HG03039 (cell line): ENCODE measurements around the gene ZC3H4.
"Not testable (repeated sequence)": the region's sequence is repeated elsewhere in the genome, so short reads cannot be mapped to it uniquely, and the experiment has no call there.

ENCODE experiments used
- ATAC-seq: cut with Tn5 transposase; IDR thresholded peaks from one replicate; pipeline ENCODE4 v1.9.1; 2021; ENCODE audit warnings: mild to moderate bottlenecking, moderate library complexity; ENCODE audit not compliant: unreplicated experiment

The ZC3H4 gene

DNA sequence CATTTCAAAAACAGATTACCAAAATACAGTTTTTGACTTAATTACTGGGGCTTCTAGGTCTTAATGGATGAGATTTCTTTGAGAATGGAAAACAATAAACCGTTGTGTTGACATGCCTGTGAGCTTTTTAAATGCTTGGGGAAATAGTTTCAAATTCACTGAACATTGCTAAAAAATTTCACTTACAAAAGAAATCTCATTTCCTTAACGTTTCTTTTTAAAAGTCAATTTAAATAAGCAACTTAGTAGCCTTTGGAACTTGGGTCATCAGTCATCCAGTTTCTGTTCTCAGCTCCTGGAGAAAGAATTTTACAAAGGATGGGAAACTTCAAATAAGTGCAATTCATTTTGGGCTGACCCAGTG, 4.4 kb downstream of the ZC3H4 start:
- ATAC-seq = no peak

DNA sequence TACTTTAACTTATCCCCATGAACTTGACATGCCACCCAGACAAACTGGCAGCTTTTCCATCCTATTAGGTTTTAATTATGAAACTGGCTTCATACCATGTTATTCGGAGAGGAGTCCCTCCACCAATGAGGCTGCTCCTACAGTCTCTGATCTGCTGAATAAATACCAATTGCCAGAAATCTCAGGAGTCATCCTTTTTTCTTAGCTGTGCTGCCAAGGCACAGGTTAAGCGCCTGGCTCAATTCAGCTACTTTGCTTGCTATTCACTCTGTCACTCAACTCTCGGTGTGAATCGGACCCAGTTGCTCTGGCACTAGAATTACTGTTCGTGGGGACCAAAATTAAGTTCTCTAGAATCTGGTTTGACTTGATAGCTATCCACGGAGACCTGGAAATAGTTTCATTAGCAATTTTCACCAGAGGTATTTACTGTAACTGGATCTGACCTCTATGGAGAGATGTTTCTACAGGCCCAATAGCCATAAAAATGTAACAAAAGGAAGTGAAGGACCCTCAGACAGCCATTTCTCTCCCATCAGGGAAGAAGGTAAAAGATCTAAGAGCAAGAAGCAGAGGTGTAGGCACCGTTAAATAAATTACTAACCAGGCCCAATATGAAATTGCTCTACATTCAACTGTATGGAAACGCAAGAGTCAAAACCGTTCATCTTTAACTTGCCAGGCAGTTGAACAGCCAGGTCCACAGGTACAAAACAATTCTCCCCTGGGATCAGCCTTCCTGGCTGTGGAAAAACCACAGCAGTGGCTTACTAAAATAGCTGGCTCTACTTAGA, 5.4 kb downstream of the ZC3H4 start:
- ATAC-seq = no peak

DNA sequence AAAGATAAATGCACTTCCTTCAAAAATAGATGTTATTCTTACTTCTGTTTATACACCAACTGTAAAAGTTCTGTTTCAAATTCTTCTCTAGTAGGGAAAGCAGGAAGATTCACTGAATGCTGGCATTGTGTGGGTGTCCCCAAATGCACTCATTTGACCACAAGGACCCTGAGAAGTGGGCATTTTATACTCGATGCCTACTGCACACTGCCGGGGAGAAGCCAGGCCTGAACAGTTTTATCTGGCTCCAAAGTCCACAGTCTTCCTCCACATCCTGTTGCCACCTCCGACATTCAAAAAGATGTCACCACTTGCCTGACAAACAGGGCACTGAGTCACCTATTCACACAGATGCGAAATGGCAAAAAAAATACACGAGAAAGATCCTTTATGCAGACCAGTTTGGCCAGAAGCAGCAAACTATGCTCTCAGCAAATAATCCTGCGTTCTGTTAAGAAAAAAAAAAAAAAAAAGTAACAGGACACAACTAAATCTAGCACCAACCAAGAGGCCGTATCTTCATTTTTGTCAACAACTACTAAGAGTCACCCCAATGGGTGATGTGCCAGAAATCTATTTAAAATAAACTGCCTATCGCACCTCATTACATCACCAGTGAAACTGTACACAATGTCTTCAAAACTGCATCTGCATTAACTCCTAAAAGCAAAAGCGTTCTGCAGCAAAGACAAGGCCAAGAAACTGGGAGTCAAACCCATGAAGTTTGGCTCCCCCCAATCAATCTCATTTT, 6.2 kb downstream of the ZC3H4 start:
- no peak for ATAC-seq

DNA sequence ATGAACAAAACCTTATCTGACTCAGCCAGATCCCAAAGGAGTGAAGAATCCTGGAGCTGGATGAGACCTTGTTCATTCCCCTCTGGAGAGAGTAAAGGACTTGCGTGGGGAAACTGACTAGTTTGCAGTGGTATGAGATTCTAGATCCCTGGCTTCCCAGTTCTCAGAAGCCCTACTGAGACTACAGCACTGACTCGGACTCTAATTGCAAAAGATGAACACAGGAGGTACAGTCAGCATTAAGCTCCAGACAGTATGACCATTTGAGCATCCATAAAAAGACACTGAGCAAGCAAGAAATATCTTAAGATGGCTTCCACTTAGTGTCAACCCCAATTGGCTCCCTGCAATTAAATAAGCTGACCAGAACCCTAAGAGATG, 6.8 kb downstream of the ZC3H4 start:
- no peak for ATAC-seq

DNA sequence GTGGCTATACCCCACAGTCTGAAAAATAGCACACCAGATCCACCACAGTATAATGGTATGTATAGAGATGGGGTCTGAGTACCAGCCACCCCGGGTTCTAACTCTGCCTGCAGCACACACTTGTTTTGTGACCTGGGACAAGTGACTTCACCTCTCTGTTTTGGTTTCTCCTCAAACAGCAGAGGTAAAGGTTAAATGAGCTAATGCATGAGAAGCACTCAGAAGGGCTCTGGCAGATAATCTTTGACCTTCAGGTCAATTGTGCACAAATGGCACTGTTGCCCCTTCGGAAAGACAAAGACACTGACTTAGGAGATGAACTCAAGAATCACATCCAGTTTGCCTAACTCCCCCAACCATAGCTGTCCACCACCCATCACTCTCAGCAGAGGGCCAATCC, 7.7 kb downstream of the ZC3H4 start:
- no peak for ATAC-seq

DNA sequence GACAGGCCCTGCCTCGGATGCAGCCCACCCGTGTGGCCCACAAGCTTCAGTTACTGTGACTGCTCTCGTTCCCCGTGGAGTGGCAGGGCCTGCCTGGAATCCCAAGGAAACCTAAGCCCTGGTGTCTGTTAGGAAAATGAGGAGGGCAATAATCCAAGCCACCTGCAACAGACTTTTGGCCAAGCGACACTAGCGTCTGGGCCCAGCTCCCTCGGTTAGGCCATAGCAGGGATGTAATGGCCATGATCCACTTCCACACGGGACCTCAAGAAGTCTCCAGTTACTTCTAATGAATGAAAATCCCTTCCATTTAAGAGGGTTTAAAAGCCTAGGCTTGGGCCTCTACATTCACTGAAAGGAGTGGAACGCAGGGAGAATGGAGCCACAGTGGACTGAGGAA, 8.9 kb downstream of the ZC3H4 start:
- no peak for ATAC-seq

DNA sequence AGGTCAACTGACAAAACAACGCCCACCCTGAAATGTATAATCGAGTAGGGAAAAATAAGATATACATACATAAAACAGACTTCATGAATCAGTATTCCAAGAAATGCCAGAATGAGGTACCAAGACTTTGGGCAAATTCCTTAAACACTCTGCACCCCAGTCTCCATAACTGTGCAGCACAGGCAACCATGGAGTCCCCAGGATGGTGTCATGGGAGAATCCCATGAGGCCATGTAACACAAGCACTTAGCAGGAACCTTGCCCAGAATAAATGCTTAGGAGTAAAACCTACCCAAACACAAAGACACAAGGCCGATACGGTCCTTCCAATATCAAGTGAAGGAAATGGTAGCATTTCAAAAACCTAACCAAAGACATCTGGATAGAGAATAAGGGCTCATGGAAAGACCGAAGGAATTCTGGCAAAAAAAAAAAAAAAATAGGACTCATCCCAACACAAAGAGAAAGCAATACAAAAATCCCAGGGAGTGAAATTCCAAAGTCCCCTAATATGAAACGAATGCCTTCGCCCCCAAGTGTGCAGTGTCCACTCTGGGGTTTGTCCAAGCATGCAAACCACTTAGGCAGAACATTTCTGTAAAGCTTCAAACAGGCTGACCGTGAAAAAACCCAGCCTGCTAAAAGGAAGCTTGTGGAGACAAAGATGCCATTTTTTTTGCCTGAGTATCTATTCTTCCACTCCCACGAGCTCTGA, 11.1 kb downstream of the ZC3H4 start:
- ATAC-seq = no peak

DNA sequence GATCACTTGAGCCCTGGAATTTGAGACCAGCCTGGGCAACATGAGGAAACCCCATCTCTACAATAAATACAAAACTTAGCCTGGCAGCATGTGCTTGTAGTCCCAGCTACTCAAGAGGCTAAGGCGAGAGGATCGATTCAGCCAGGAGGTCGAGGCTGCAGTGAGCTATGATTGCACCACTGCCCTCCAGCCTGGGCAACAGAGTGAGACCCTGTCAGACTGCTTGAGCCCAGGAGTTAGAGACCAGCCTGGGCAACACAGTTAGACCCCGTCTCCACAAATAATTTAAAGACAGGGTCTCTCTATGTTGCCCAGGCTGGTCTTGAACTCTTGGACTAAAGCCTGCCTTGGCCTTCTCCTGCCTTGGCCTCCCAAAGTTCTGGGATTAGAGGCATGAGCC, 12.5 kb downstream of the ZC3H4 start:
- not testable (repeated sequence) for ATAC-seq

DNA sequence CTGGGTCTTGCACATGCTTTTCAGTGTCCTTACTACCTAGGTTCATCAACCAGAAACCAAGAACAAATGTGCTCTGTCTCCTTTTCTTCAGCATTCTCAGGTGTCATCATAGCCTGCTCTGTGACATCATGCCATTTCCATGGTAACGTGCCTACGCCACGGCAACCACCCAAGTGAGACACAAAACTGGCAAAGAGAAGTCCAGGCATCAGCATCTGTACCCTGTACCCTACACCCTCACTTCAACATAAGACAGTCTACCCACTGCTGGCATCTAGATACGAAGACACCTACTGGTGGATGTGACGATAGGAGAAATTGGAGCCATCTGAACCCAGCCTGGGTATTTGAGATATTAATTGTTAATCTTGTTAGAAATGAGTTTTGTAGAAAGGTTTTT, 13.3 kb downstream of the ZC3H4 start:
- no peak for ATAC-seq

DNA sequence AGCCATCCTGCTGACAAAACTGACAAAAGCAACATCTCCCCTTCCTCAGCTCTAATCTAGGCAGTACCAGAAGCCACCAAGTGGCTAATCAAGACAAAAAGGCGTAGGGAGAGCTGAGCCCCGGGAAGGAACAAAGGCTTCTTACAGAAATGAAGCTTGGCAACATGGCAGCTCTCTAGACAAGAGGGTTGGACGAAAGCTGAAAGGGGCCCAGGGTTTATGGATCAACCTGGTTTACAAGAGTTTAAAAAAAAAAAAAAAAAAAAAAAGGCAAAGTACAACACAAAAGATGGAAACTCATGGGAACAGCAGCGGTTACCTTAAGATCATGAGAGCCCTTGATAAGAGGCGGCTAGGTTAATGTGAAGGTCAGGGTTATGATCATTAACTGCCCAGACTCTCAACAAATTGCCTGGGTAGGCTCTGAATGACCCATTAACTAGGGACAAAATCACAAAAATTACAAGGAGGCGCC, 14.0 kb downstream of the ZC3H4 start:
- ATAC-seq = no peak

DNA sequence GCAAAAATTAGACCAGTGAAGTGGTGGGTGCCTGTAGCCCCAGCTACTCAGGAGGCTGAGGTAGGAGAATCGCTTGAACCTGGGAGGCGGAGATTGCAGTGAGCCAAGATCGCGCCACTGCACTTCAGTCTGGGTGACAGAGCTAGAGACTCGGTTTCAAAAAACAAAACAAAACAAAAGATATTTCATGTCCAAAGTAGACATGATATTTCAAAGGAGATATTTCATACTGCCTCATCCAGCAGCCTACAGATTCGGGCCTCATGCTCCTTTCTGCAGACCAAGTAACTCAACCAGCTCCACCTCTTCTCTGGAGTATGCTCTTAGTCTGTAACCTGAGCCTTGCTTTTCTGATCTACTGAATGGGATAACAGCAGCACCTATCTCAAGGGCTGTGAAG, 15.0 kb downstream of the ZC3H4 start:
- ATAC-seq = no peak

DNA sequence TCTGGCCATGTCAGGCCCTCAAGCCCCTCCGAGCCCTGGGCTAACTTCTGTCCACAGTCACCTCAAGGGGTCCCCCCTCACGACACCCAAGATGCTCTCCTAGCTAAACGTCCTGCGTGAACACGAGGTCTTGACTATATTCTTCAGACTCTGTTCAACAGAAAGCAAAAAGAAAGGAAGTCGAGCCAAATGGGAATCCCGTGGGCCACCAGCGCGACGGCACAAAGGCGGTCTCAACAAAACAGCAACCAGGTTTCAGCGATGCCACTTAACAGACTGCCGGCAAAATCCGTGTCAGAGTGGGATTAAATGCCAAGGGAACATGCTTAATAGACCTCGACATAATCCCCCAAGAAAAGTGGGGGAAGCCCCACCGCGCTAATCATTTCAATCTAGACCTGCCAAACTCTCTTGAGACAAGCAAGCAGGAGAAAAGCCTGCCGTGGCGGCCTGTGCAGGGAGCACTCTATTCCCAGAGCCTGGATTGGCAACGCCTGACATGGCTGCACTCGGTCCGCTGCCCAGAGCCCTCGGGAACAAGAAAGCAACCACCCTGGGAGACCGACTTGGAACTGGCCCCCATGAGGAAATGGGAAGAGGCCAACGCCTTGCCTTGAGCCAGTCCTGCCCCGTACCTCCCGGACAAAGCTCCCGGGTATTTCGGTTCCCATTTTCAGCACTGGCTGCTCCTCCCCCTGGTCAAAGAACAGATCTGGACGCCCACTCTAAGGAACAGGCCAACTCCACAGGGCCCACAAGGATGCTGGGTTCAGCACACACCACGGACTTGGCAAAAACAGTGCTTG, 16.0 kb downstream of the ZC3H4 start:
- ATAC-seq = no peak

DNA sequence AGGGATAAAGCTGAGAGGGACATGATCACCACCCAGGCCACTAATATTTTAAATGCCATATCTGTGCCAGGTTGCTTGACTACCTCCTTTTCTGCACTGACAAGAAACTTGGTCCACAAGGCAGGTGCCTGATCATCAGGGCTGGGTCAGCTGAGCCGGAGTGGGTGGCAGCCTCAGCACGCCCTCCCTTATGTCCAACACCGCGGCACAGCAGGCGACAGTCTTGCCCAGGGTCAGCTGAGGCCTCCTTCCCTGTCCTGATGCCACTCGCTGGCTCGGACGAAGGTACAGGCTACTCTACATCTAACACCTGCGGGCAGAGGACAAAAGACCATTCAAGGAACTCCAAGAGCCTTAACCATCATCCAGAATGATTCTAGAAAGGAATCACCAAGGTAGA, 16.9 kb downstream of the ZC3H4 start:
- no peak for ATAC-seq

DNA sequence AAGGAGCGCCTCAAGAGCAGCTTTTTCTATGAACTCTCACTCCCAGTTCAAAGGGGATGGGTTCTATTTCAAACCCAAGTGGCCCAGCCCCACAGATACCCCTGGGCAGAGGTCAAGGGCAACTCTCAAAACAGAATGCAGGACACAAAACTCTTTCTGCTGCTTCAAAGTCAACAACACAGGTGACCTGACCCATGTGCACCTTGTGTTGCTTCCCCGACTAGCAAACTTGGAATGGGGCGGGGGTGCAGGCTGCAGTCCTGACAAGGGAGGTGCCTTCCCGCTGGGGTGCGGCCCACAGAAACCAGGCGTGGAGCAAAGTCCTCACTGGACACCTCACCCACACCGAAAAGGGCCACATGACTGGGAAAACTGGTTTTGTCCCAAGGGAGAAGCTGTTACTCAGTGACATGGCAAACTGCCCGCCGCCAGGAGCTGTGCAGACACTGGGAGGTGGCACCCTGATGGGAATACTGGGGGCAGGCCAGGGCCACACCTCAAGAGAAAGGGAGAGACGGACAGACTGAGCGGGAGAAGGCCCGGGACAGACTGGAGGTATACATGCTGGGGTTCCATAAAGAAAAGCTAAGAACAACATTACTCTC, 17.4 kb downstream of the ZC3H4 start:
- ATAC-seq = no peak

DNA sequence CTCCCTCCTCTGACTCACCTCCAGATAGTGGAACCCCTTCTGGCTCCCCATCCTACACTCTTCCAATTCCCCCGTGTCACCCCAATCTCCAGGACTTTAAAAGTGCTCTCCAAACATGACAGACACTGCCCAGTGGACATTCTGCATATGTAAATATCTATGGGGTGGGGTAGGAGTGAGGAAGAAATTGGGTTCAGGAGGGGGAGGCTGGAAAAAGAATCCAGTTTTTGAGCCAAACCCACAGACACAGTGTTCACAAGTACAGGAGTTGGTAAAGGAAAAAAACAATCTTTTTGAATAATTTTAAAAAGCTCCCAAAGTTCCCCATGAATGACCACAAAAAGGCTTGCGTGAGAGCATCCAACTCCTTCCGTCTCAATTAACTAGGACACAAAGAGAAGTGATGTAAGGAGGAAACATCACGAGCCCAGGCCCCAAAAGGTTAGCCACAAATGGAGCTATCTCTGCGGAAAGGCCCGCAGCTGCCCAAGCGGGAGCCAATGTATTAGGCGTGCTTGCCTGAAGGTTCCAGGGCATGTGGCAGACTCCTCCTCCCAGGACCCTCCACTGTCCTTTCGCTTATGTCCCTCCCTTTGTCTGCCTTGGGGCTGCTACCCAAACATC, 18.0 kb downstream of the ZC3H4 start:
- ATAC-seq = no peak

DNA sequence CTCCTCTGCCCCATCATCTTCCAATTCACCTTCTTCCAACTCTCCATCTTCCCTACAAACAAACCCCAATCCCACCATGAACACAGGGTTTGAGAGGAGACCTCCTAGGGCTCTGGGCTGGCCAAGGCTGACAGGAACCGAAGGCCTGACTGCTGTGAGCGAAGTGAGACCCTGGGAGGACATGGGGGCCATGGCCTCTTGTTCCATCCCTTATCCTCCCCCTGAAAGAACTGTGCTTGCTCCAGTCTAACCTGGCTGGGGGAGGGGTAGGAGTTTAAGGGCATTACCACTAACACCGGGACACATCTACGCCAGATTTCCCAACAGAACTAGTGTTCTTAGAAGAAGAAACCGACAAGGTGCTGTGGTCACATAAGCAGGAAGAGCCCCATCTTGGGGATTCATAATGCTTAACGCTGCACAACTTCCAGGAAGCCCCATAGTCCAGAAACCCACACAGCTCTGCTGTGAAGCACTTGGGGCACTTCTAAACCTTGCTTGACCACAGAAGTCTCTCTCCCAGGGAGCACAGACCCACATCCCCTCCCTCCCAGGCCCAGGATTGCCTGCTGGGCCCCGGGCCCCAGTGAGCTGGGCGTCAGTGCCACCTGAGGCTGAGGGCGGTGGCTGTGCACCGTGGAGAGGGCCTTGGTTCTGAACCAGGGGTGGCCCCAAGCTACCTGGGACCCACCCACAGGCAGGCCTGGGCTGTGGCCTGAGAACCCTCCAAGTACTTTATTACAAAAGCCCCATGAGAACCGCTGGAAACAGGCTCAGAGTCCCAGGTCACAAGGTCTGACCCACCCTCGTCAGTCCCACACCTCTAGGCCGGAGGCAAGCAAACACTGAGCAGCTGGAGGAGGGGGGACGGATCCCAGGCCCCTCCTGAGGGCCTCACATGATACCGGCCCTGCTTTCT, 18.8 kb downstream of the ZC3H4 start:
- no peak for ATAC-seq

DNA sequence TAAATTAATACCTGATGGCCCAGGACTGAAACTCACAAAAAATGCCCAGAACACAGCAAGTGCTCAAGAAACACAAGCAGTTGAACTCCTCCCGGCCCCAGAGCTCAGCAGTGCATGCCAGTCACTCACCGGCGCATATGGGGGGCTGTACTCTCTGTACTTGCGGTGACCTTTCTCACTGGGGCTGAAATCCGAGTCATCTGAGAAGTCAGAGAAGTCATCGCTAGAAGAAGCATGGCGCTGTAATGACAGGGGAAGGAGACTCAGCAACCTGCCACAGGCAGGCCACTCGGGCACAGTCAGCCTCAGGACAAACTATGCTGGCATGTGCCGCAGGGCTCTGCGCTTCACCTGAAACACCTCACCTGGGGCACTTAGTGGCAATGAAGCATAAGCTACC, 19.7 kb downstream of the ZC3H4 start:
- no peak for ATAC-seq

DNA sequence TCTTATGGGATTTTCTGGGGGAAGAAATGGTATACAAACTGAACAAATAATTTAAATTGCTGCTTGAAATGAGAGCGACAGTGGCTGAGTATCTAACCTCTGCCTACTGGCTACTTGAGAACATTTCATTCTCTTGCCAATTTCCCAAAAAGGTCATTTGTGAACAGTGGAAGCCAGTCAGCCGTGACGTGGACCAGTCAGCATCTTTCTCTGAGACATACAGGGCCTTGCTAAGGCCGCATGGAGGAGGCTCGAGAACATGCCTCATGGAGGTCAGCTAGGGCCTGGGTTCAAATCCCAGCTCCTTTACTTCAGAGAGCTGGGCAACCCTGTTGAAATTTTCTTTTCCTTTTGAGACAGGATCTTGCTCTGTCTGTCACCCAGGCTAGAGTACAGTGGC, 20.3 kb downstream of the ZC3H4 start:
- no peak for ATAC-seq

DNA sequence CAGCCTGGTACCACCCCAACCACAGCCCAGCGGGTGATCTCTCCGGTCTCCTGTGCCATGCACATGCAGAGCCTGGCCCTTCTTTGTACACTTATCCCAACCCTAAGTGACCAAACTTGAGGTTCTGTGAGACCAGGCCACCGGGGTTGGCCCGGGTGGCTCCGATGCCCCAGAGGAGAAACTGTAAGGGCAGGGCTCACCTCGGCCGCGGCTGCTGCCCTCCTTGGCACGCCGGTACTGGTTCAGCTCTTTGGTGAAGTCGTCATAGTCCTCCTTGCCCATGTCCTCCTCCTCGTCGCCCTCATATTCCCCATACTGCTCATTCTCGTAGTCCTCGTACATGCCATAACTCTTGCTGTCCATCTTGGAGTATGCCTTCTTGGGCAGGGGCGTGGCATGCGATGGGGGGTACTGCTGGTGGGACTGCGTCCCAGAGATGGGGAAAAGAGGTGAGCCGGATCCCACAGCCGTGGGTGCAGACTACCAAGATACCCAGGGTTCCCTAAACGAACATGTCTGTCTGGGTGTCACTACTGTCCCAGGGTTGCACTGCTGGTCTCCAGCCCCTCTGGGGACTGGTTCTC, 23.7 kb downstream of the ZC3H4 start:
- no peak for ATAC-seq
